Endothelial cell of umbilical vein (primary cell): Measurements from ENCODE around the gene LMF2. TPM values are rescaled to one million over a fixed set of nuclear protein-coding genes. Genes with fewer than 3 reads are reported as not detected.

Source experiments
- BruUV-seq: library from RNA; stranded (reverse); fragments of 400-500 nt; replicated peaks from 2 replicates; lab custom pipeline; 2021; lab: Mats Ljungman, UMichigan
- CTCF ChIA-PET: fragments of 300-600, 350-600 bp; sonication (Branson Sonifier 250); formaldehyde crosslinking; loops from one replicate; lab custom pipeline; 2021; ENCODE audit warnings: antibody characterized with exemption, inconsistent platforms; lab: Charles Lee
- POLR2A ChIA-PET: fragments of 300-600, 350-600 bp; sonication (Branson Sonifier 250); formaldehyde crosslinking; loops from one replicate; lab custom pipeline; 2021; ENCODE audit warnings: antibody characterized with exemption, inconsistent platforms; lab: Charles Lee
- DNase-seq: peaks from one replicate; pipeline ENCODE4 v3.0.0-alpha.2; 2011; ENCODE audit warnings: low read depth, low spot score
- FAIRE-seq: peaks from 2 replicates; lab custom pipeline; 2011; peaks lifted over from hg19 to GRCh38; lab: Jason Lieb, UNC
- H2AFZ ChIP-seq: 2 replicates; pipeline ENCODE4 v1.6.0; 2012; ENCODE audit warnings: low read depth, low read length, control low read depth, inconsistent platforms
- H3K27ac ChIP-seq: 2 replicates; pipeline ENCODE4 v1.5.1; 2011; ENCODE audit warnings: low read depth, mild to moderate bottlenecking, control low read depth, low read length, moderate library complexity; ENCODE audit not compliant: insufficient read depth
- H3K27me3 ChIP-seq, 2 experiments: 2 replicates each; pipeline versions ENCODE4 v1.6.0 to v1.6.1; 2011; ENCODE audit warnings: low read length in 2 of 2, mixed read lengths in 1 of 2; ENCODE audit not compliant: control insufficient read depth in 2 of 2, insufficient read depth in 2 of 2
- H3K36me3 ChIP-seq, 2 experiments: 2 replicates in 1 of 2; 3 replicates in 1 of 2; pipeline ENCODE4 v1.5.1; 2011; ENCODE audit warnings: low read length in 2 of 2, mild to moderate bottlenecking in 1 of 2, moderate library complexity in 1 of 2; ENCODE audit not compliant: control insufficient read depth in 2 of 2, insufficient read depth in 2 of 2; ENCODE audit errors: extremely low read depth in 1 of 2
- H3K4me1 ChIP-seq: 3 replicates; pipeline ENCODE4 v1.5.1; 2011; ENCODE audit warnings: mild to moderate bottlenecking, low read length; ENCODE audit not compliant: control insufficient read depth, insufficient read depth; ENCODE audit errors: extremely low read depth
- H3K4me2 ChIP-seq: 2 replicates; pipeline ENCODE4 v1.6.1; 2011; ENCODE audit warnings: low read length, control low read depth, mixed read lengths; ENCODE audit not compliant: insufficient read depth
- H3K4me3 ChIP-seq, 3 experiments: fragments of 200-600 bp in 1 of 3; sonication (generic), shearing (Covaris generic) in 1 of 3; replicated peaks in 1 of 3; 2 replicates each; pipeline ENCODE4 v1.5.1; 2011 to 2016; ENCODE audit warnings: control low read depth in 3 of 3, low read length in 3 of 3, mild to moderate bottlenecking in 2 of 3, inconsistent platforms in 1 of 3, low read depth in 1 of 3, moderate library complexity in 1 of 3; ENCODE audit not compliant: insufficient read depth in 1 of 3
- H3K79me2 ChIP-seq: 2 replicates; pipeline ENCODE4 v1.6.0; 2012; ENCODE audit warnings: low read length, inconsistent platforms; ENCODE audit not compliant: control insufficient read depth, insufficient read depth
- H3K9ac ChIP-seq: replicated peaks from 2 replicates; pipeline ENCODE3; 2011; ENCODE audit warnings: low read length, control low read depth; ENCODE audit not compliant: insufficient read depth; ENCODE audit errors: extremely low read depth
- H3K9me1 ChIP-seq: replicated peaks from 3 replicates; pipeline ENCODE4 v1.6.0; 2011; ENCODE audit warnings: mild to moderate bottlenecking, low read length; ENCODE audit not compliant: control insufficient read depth, insufficient read depth; ENCODE audit errors: extremely low read depth
- H3K9me3 ChIP-seq: replicated peaks from 2 replicates; pipeline ENCODE4 v1.5.1; 2012; ENCODE audit warnings: low read length, inconsistent platforms; ENCODE audit not compliant: control insufficient read depth, insufficient read depth
- H4K20me1 ChIP-seq: replicated peaks from 2 replicates; pipeline ENCODE3; 2011; ENCODE audit warnings: mild to moderate bottlenecking, low read length; ENCODE audit not compliant: control insufficient read depth, insufficient read depth; ENCODE audit errors: extremely low read depth
- CTCF ChIP-seq, 2 donors: IDR thresholded peaks; 1 replicate in 1 of 2; 2 replicates in 1 of 2; pipeline ENCODE4 v1.5.1; 2011; ENCODE audit warnings: low read length in 2 of 2, mild to moderate bottlenecking in 2 of 2, moderate library complexity in 2 of 2, control low read depth in 1 of 2, inconsistent platforms in 1 of 2, low read depth in 1 of 2; ENCODE audit not compliant: insufficient read depth in 1 of 2; ENCODE audit errors: extremely low read depth in 1 of 2
- EZH2 ChIP-seq: IDR thresholded peaks from 2 replicates; pipeline ENCODE4 v1.6.1; 2012; ENCODE audit warnings: borderline replicate concordance, low read depth, mild to moderate bottlenecking, moderate library complexity, low read length, inconsistent platforms; ENCODE audit not compliant: severe bottlenecking
- FOS ChIP-seq: IDR thresholded peaks from 2 replicates; pipeline ENCODE4 v1.6.1; 2011; ENCODE audit warnings: mild to moderate bottlenecking, low read length, moderate library complexity, borderline replicate concordance; ENCODE audit not compliant: insufficient read depth
- GATA2 ChIP-seq: IDR thresholded peaks from 2 replicates; pipeline ENCODE4 v1.7.0; 2011; ENCODE audit warnings: low read depth, mild to moderate bottlenecking, moderate library complexity, mixed read lengths, low read length; ENCODE audit not compliant: insufficient read length, insufficient read depth
- JUN ChIP-seq: IDR thresholded peaks from 2 replicates; pipeline ENCODE4 v1.6.1; 2011; ENCODE audit warnings: borderline replicate concordance, low read depth; ENCODE audit not compliant: insufficient read length, insufficient read depth
- MAX ChIP-seq: IDR thresholded peaks from 2 replicates; pipeline ENCODE4 v1.6.1; 2011; ENCODE audit not compliant: insufficient read depth, insufficient read length
- MYC ChIP-seq: IDR thresholded peaks from one replicate; pipeline ENCODE4 v1.6.1; 2011; ENCODE audit warnings: mild to moderate bottlenecking, low read depth, low read length
- POLR2A ChIP-seq: IDR thresholded peaks from 2 replicates; pipeline ENCODE4 v1.6.1; 2012; ENCODE audit warnings: low read depth, mild to moderate bottlenecking, control low read depth, low read length
- POLR2AphosphoS5 ChIP-seq: IDR thresholded peaks from 2 replicates; pipeline ENCODE4 v1.6.1; 2012; ENCODE audit warnings: low read depth, mild to moderate bottlenecking, control low read depth, low read length, moderate library complexity; ENCODE audit not compliant: insufficient read depth
- dilution Hi-C: fragments of 300-500 bp; cut with MboI; formaldehyde crosslinking; loops from one replicate; pipeline ENCODE4 v1.15.0; 2019; ENCODE audit warnings: low sequenced_read_pairs; ENCODE audit not compliant: extremely low pct_ligation_motif_present
- intact Hi-C: fragments of 100-400 bp; cut with micrococcal nuclease; formaldehyde crosslinking; loops from one replicate; pipeline ENCODE4 v1.10.0; 2022
- polyA plus RNA-seq, 4 experiments: library from polyadenylated mRNA; depleted of rRNA in 3 of 4; stranded (reverse) in 3 of 4; unstranded in 1 of 4; fragments of >200 nt; gene quantifications; 2 replicates each; pipeline versions ENCODE4 v1.2.1 to v1.2.3, GENCODE V29; 2011 to 2012; ENCODE audit warnings: missing spikeins in 1 of 4
- total RNA-seq: library from RNA; stranded (reverse); gene quantifications from 2 replicates; pipeline ENCODE4 v1.2.3, GENCODE V29; 2021

The LMF2 gene
- total and polyA plus RNA-seq, 2 donors (not counting 3 experiments of a cell fraction or from before 2014, with no cell fraction given): 89.7 to 112 TPM

GRCh38 chr22:50460938-50461337 is 46.6 kb downstream of the LMF2 start:
- intact Hi-C loops (no loop called here), dilution Hi-C loops (no loop called here)
- no peaks in the 10 kb centered on the region for H3K79me2 ChIP-seq
- ChIA-PET CTCF (interaction anchor here (1.3 kb wide), 1 partner anchor 37 kb away, joined by 5 read pairs; no protein-coding TSS in a partner anchor), POLR2A (no interaction called here)
- H3K4me2 ChIP-seq: no peak overlapping the region
- H3K36me3 ChIP-seq: peaks cover 0 to 78% of the 10 kb centered on the region in 2 experiments
- H3K4me3 ChIP-seq: no peak overlapping the region
- no peaks in the 10 kb centered on the region for H3K9me3 ChIP-seq
- no peaks in the 10 kb centered on the region for H3K27me3 ChIP-seq
- no peak overlapping the region for H2AFZ ChIP-seq
- no peaks in the 10 kb centered on the region for H3K4me1 ChIP-seq
- no peak for DNase-seq
- TF ChIP-seq CTCF (IDR thresholded peaks at IDR 0.05; ENCODE audit: extremely low read depth in 1 of 2, insufficient read depth in 1 of 2, low read depth in 1 of 2, low read length in 2 of 2) (no peak), MAX (no peak), JUN (no peak), FOS (no peak), GATA2 (no peak), POLR2A (no peak), POLR2AphosphoS5 (no peak), MYC (no peak), EZH2 (no peak)
- H3K9ac ChIP-seq: no peak overlapping the region
- BruUV-seq: no TSS peak
- no peak for FAIRE-seq
- no peaks in the 10 kb centered on the region for H4K20me1 ChIP-seq
- H3K27ac ChIP-seq: no peak overlapping the region
- H3K9me1 ChIP-seq: no peaks in the 10 kb centered on the region
